ENCODE data around the gene IQCB1.
"Not testable (repeated sequence)": the region's sequence is repeated elsewhere in the genome, so short reads cannot be mapped to it uniquely, and the experiment has no call there.

IQCB1 gene

GRCh38 chr3:121834671-121835464 is at the start of gene IQCB1, which contains the start of gene EAF2:
Gene IQCB1 (minus strand): TSS chr3:121835060. CDS start chr3:121828960, 6,100 bp downstream.
Gene EAF2 (plus strand): TSS chr3:121835209. CDS start chr3:121835286, 77 bp downstream.
- peak; percentile 91 for DNase-seq (ENCODE audit: low read depth)

- DNase-seq (ENCODE audit: low read depth): no peak
Observed at GRCh38 chr3:121883507-121883906, 48.6 kb upstream of the IQCB1 start.

- no peak for DNase-seq (ENCODE audit: low read depth)
Observed at GRCh38 chr3:121878411-121878810, 43.6 kb upstream of the IQCB1 start.

- no peak for DNase-seq (ENCODE audit: low read depth)
Observed at GRCh38 chr3:121871430-121871829, 36.6 kb upstream of the IQCB1 start.

GRCh38 chr3:121870717-121871116 is 35.9 kb upstream of the IQCB1 start:
- DNase-seq (ENCODE audit: low read depth): no peak

- no peak for DNase-seq (ENCODE audit: low read depth)
Observed at GRCh38 chr3:121869736-121870135, 34.9 kb upstream of the IQCB1 start.

- DNase-seq (ENCODE audit: low read depth): no peak
Observed at GRCh38 chr3:121863801-121864200, 28.9 kb upstream of the IQCB1 start.

GRCh38 chr3:121863247-121863646 is 28.4 kb upstream of the IQCB1 start:
- not testable (repeated sequence) for DNase-seq (ENCODE audit: low read depth)

GRCh38 chr3:121857778-121858177 is 22.9 kb upstream of the IQCB1 start:
- DNase-seq (ENCODE audit: low read depth): not testable (repeated sequence)

GRCh38 chr3:121855555-121855954 is 20.7 kb upstream of the IQCB1 start:
- DNase-seq (ENCODE audit: low read depth): no peak

GRCh38 chr3:121852256-121852655 is 17.4 kb upstream of the IQCB1 start:
- DNase-seq (ENCODE audit: low read depth): no peak

- DNase-seq (ENCODE audit: low read depth): no peak
Observed at GRCh38 chr3:121844892-121845291, 10.0 kb upstream of the IQCB1 start.

- no peak for DNase-seq (ENCODE audit: low read depth)
Observed at GRCh38 chr3:121839962-121840361, 5.1 kb upstream of the IQCB1 start.

- DNase-seq (ENCODE audit: low read depth): no peak
Observed at GRCh38 chr3:121836481-121836880, 1.6 kb upstream of the IQCB1 start.

- DNase-seq (ENCODE audit: low read depth): no peak
Observed at GRCh38 chr3:121836064-121836463, 1.2 kb upstream of the IQCB1 start.

GRCh38 chr3:121835465-121835801 is 573 bp upstream of the IQCB1 start:
- no peak for DNase-seq (ENCODE audit: low read depth)

- no peak for DNase-seq (ENCODE audit: low read depth)
Observed at GRCh38 chr3:121834157-121834670, 646 bp downstream of the IQCB1 start.

GRCh38 chr3:121822973-121823372 is 11.9 kb downstream of the IQCB1 start:
- DNase-seq (ENCODE audit: low read depth): no peak

GRCh38 chr3:121821421-121822199 is 13.2 kb downstream of the IQCB1 start:
- DNase-seq (ENCODE audit: low read depth): no peak

- no peak for DNase-seq (ENCODE audit: low read depth)
Observed at GRCh38 chr3:121819236-121819635, 15.6 kb downstream of the IQCB1 start.

GRCh38 chr3:121818578-121818977 is 16.3 kb downstream of the IQCB1 start:
- DNase-seq (ENCODE audit: low read depth): no peak

- DNase-seq (ENCODE audit: low read depth): no peak
Observed at GRCh38 chr3:121817753-121818152, 17.1 kb downstream of the IQCB1 start.

GRCh38 chr3:121809249-121809648 is 25.6 kb downstream of the IQCB1 start:
- no peak for DNase-seq (ENCODE audit: low read depth)

Measured in activated gamma-delta T cell treated with anti-CD3 and anti-CD28 coated beads, Interleukin-2, amount 50 U/mL, for 16 hours (primary cell).